HepG2 (cell line): ENCODE data around the gene RAB17. TPM values are rescaled to one million over a fixed set of nuclear protein-coding genes. Genes with fewer than 3 reads are reported as not detected.

ENCODE experiments used
- FOSL2 ChIP-seq: sonication (generic); formaldehyde crosslinking; IDR thresholded peaks from 2 replicates; pipeline ENCODE4 v1.4.0; 2020; ENCODE audit warnings: missing genetic modification reagents
- HMG20A ChIP-seq: IDR thresholded peaks from 2 replicates; pipeline ENCODE4 v1.6.1; 2016; ENCODE audit warnings: borderline replicate concordance
- KAT7 ChIP-seq: IDR thresholded peaks from 2 replicates; pipeline ENCODE4 v1.6.1; 2018; ENCODE audit warnings: borderline replicate concordance, missing compliant biosample characterization
- KDM2A ChIP-seq: sonication (generic); formaldehyde crosslinking; IDR thresholded peaks from 2 replicates; pipeline ENCODE4 v1.4.0; 2020; ENCODE audit warnings: low read depth, missing genetic modification reagents, borderline replicate concordance
- KLF13 ChIP-seq: sonication (generic); formaldehyde crosslinking; IDR thresholded peaks from 2 replicates; pipeline ENCODE4 v1.4.0; 2020; ENCODE audit warnings: mild to moderate bottlenecking, missing genetic modification reagents
- KLF16 ChIP-seq, 2 experiments: sonication (generic) in 1 of 2; formaldehyde crosslinking in 1 of 2; IDR thresholded peaks; 2 replicates each; pipeline versions ENCODE4 v1.6.1 to v1.8.0; 2016 to 2023; ENCODE audit warnings: missing genetic modification reagents in 2 of 2, missing compliant biosample characterization in 1 of 2
- NFYC ChIP-seq: IDR thresholded peaks from 2 replicates; pipeline ENCODE4 v1.6.1; 2016; ENCODE audit warnings: missing genetic modification reagents, missing compliant biosample characterization
- PAF1 ChIP-seq: IDR thresholded peaks from 2 replicates; pipeline ENCODE4 v1.6.1; 2016; ENCODE audit warnings: missing genetic modification reagents, missing compliant biosample characterization
- PTBP1 ChIP-seq: fragments of 200-400 bp; formaldehyde crosslinking; IDR thresholded peaks from 2 replicates; pipeline ENCODE4 v1.6.1; 2018; ENCODE audit warnings: low read length, low read depth; ENCODE audit not compliant: poor library complexity, severe bottlenecking
- SAFB2 ChIP-seq: sonication (generic); formaldehyde crosslinking; IDR thresholded peaks from 2 replicates; pipeline ENCODE4 v1.5.1; 2020; ENCODE audit warnings: missing genetic modification reagents, low read depth, mild to moderate bottlenecking, borderline replicate concordance
- SRSF9 ChIP-seq: fragments of 200-400 bp; formaldehyde crosslinking; IDR thresholded peaks from 2 replicates; pipeline ENCODE4 v1.6.1; 2018; ENCODE audit warnings: borderline replicate concordance, mild to moderate bottlenecking, low read depth, low read length; ENCODE audit not compliant: insufficient read depth, poor library complexity, severe bottlenecking
- TBX3 ChIP-seq: fragments of 450-650 bp; IDR thresholded peaks from 2 replicates; pipeline ENCODE4 v1.6.1; 2017; ENCODE audit warnings: antibody characterized with exemption, mild to moderate bottlenecking, inconsistent platforms, borderline replicate concordance
- ZNF318 ChIP-seq: sonication (generic); formaldehyde crosslinking; IDR thresholded peaks from 2 replicates; pipeline ENCODE4 v1.4.0; 2020; ENCODE audit warnings: mild to moderate bottlenecking, missing genetic modification reagents
- ZNF607 ChIP-seq: sonication (generic); formaldehyde crosslinking; IDR thresholded peaks from 2 replicates; pipeline ENCODE4 v1.5.1; 2020; ENCODE audit warnings: missing genetic modification reagents, mild to moderate bottlenecking, borderline replicate concordance
- ZNF660 ChIP-seq: sonication (generic); formaldehyde crosslinking; IDR thresholded peaks from 2 replicates; pipeline ENCODE4 v1.5.1; 2020; ENCODE audit warnings: mild to moderate bottlenecking, low read depth, missing genetic modification reagents, borderline replicate concordance
- ZNF746 ChIP-seq: sonication (generic); formaldehyde crosslinking; IDR thresholded peaks from 2 replicates; pipeline ENCODE4 v1.8.0; 2022; ENCODE audit warnings: mild to moderate bottlenecking, missing genetic modification reagents
- polyA plus RNA-seq, 8 experiments: library from polyadenylated mRNA; depleted of rRNA in 3 of 8; stranded (reverse) in 7 of 8; unstranded in 1 of 8; fragments of >200 nt; fragmentation: Illumina TruSeq in 4 of 8; extraction: Trizol in 4 of 8; gene quantifications; 2 replicates each; pipeline versions ENCODE4 v1.2.1 to v1.2.3, GENCODE V29; 2011 to 2016; ENCODE audit warnings: low read depth in 4 of 8, missing spikeins in 1 of 8, mixed read lengths in 1 of 8; ENCODE audit not compliant: insufficient read depth in 1 of 8
- total RNA-seq, 5 experiments: library from RNA; depleted of rRNA; stranded (reverse); fragments of >200 nt; fragmentation: Illumina TruSeq; extraction: Trizol; gene quantifications; 2 replicates each; pipeline ENCODE4 v1.2.3, GENCODE V29; 2016; ENCODE audit warnings: low read depth in 1 of 5
- TF ChIP-seq, protein P1 (sequence below): sonication (generic); formaldehyde crosslinking; IDR thresholded peaks from 2 replicates; pipeline ENCODE4 v1.5.1; 2020; ENCODE audit warnings: missing genetic modification reagents, mild to moderate bottlenecking, borderline replicate concordance

RAB17 gene
- total and polyA plus RNA-seq, 2 of the 13 experiments (the other 11 are each of a cell fraction or from before 2014, with no cell fraction given) = 68.0 to 124 TPM

GRCh38 chr2:237551071-237551574 lies 39.4 kb downstream of the RAB17 start (continued):
- no peak for TF ChIP-seq KAT7
- TF ChIP-seq FOSL2 (CRISPR knock-in tag) = peak; percentile 27; the same call in 1 of the 2 replicates
- TF ChIP-seq SRSF9 = no peak
- TF ChIP-seq HMG20A (CRISPR knock-in tag) = no peak
- no peak for TF ChIP-seq PAF1 (CRISPR knock-in tag)
- no peak for TF ChIP-seq TBX3
- no peak for TF ChIP-seq ZNF660 (CRISPR knock-in tag)
- TF ChIP-seq NFYC = no peak
- TF ChIP-seq, protein P1, sequence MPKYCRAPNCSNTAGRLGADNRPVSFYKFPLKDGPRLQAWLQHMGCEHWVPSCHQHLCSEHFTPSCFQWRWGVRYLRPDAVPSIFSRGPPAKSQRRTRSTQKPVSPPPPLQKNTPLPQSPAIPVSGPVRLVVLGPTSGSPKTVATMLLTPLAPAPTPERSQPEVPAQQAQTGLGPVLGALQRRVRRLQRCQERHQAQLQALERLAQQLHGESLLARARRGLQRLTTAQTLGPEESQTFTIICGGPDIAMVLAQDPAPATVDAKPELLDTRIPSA (CRISPR knock-in tag) = no peak
- no peak for TF ChIP-seq KLF13 (CRISPR knock-in tag)
- TF ChIP-seq ZNF318 (CRISPR knock-in tag) = no peak
- TF ChIP-seq PTBP1 = no peak
- 0 out of 2 replicates have a peak, but pooled peaks have one; percentile 29 for TF ChIP-seq KDM2A (CRISPR knock-in tag)
- no peak for TF ChIP-seq KLF16 (CRISPR knock-in tag; IDR thresholded peaks at IDR 0.05)
- no peak; the same call in 1 of the 2 replicates for TF ChIP-seq ZNF607 (CRISPR knock-in tag)
- no peak for TF ChIP-seq ZNF746 (CRISPR knock-in tag)
- TF ChIP-seq SAFB2 (CRISPR knock-in tag) = no peak
